ENCODE data around the gene STEAP1B.

STEAP1B gene

DNA sequence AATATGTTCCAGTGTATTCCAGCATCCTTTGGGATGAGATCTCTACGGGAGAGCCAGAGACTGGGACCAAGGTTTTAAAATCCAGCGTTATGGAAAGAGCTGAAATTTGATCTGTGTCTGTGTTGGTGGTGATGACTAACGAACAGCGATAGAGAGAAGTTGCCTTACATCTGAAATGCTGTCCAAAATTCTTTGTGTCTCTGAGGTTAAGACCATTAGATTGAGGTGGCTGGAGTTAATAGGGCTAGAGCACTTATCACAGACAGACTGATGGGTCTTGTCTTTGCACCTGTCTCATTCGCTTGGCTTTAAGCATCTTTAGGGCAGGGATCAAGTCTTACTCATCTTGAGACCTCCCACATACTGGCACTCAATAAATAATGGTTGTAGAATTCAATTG, 102.0 kb downstream of the STEAP1B start:
- no peak for DNase-seq

DNA sequence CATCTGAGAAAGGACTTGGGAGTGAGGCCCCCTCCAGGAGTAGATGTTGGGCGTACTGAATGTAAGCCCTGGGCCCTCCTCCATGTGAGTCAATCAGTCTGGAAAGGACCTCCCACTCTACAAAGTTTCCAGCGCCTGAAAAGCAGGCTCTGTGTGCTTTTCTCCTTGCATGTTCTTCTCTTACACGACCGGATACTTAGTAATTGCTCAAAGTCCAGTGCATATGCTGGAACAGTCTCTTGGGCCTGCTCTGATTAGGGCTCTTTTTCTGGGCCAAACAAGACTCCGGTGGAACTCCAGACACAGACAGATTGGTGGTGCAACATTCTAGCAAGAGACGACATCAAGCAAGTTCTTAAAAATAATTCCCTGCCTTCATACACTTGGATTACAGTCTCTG, 104.8 kb downstream of the STEAP1B start:
- no peak for DNase-seq

DNA sequence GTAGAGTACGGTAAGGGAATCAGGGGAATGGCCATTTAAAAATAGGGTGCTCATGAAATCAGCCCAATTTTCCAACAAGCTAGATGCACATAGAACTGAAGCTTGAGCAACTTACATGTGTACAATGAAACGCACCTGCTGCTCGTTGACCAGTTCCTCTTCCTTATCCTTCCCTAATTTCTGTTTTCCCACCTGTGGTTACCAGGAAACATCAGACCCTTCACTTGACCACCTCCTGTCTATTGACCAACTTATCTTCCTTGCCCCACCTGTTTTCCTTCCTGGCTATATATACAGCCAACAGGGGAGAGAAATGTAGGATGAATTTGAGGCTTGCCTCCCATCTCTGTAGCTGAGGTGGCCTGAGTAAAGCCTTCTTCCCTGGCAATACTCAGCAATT, 105.2 kb downstream of the STEAP1B start:
- no peak for DNase-seq

DNA sequence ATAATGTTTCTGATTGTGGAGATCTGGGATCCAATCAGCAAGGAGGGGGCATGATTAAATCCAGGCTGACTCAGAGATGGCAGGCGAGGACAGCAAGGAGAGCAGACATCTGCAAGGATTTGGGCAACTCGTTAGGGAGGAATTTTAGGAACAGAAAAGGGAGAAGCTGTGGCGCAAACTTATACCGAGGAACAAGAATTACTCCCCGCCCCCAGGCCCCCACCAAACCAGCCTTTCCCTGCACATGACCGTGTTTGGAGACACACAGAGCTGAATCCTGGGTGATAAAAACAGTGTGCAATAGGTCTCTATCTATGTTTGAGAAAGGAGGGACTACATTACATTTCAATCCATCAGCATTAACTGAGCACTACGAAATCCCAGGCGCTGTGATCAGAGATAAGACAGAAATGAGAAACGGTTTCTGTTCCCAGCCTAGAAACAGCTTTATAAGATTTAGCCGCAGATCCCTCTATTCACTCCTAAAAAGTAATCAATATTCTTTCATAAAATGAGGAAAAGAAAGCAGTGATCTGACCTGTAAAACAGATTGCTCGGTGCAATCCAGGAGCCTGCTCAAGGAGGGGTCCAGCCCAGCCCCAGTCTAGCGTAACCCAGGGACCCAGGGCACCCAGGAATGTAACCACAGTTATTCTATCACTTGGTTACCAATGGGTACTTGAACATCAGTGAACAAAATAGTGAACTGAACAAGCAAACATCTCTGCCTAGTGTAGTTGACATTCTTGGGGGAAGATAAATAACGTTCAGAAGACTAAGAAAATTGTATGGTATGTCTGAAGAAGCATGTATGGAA, 105.9 kb downstream of the STEAP1B start:
- DNase-seq: no peak

DNA sequence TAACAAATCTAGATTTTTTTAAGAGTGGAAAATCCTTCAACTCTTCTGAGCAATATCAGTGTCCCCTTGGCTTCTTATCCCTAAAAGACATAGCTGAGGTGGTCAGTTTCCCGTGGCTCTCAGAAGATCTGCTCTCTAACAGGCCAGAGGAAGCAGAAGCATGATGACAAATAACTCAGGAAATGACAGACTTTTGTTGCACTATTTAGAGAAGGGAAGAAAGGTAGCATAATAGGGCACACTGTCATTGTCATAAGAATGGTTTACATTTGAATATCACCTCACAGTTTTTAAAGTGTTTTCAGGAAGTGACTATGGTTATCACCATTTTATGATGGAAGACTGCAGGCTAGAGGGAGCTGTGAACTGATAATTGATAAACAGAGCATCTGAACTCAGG, 109.5 kb downstream of the STEAP1B start:
- no peak for DNase-seq

DNA sequence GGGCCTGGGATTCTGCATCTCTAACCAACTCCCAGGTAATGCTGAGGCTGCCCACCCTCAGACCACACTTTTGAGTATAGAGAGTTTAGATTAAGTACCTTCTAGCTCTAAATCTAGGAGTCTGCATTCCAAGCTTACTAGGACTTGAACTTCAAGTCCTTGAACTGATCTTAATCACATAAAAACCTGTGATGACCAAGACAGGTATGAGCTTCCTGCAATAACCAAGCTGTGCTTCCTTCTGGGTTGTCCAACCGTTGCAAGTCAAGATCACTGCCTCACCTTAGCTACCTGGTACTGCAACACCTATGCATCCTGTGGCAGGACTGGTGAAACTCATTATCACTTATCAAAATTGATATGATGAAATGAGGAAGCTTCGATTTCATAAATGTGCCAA, 110.1 kb downstream of the STEAP1B start:
- no peak for DNase-seq

DNA sequence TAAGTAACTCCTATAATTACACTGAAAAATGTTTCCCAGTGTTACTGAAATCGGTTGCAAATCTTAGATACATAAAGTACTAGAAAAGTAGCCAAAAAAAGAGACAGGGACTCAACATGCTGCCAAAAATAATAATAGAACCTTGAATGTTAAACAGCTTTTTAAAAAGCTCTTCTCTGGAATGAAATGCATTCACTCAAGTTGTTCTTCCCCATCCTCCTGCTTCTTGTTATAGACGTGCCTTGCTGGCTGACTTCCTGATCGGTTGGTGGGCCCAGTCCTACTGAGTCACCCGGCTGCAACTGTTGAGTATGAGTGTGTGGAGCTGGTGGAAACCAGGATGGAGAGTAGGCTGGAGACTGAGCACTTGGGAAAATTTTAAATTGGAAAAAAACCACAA, 112.4 kb downstream of the STEAP1B start:
- no peak for DNase-seq

DNA sequence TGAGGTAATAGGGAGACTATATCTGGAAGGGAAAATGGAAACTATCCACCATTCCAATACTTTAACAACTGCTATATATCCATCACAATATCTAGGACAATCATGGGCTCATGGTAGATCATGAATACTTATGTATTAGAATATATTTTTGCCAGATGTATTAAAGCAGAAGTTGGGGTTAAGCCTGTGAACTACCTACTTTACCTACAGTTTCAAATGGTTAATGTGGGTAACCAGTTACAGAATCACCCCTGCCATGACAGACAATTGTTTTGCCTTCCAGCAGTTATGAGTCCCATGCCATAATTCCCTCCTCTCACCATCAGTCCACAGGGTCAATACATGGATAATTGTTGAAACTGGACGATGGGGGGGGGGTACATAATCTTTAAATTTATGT, 113.1 kb downstream of the STEAP1B start:
- DNase-seq: no peak

DNA sequence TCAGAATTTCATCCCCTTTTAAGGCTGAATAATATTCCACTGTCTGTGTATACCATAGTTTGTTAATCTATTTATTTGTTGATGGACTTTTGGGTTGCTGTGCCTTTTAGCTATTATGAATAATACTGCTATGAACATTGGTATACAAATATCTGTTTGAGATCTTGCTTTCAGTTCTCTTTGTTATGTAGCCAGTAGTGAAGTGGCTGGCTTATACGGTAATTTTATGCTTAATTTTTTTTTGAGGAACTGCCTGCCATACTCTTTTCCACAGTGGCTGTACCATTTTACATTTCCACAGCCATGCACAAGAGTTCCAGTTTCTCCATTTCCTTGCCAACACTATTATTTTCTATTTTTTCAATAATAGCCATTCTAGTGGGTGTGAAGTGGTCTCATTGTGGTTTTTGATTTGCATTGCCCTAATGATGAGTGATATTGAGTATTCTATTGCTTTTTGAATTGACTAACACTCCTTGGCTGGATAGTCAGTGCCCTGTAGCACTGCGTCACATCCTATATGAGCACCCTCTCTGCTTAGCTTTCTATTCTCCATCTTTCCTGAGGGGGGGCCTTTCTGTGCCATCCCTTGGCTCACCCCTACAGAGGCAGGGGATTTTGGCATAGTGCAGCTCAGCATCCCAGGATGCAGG, 113.7 kb downstream of the STEAP1B start:
- no peak for DNase-seq

DNA sequence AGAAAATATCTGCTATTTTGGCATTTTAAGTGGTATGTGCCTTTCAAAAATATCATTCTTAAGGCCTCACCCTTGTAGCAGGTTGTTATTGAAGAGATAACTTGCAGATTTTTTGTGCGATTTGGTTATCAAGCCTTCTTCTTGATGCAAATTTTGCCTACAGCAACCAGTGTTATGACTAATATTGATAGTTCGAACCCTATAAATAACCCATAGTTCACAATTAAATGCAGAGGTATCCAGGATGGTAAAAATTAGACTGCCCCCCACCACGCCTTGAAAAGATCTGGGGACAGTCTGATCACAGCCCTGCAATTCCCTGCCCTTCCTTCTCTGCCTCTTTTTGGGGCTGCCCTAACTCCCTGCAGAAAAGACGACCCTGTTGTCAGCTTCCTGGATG, 114.7 kb downstream of the STEAP1B start:
- DNase-seq: no peak

DNA sequence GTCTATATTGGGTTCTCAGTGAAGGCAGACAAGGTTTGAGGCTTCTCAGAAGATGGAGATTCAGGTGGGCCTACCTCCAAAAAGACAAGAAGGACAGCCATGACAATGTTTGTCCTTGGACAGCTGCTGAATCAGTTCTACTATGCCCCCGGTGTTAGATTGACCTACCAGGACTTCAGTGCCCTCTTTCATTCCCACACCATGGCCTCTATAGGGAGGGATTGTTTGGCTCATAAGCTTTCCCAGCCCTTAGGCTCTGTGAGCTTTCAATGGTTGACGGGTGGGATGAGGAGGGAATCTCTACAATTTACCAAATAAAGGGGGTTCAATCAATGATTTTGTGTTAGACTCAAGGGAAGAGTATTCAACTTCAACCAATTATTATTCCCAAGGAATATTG, 119.7 kb downstream of the STEAP1B start:
- DNase-seq: no peak

DNA sequence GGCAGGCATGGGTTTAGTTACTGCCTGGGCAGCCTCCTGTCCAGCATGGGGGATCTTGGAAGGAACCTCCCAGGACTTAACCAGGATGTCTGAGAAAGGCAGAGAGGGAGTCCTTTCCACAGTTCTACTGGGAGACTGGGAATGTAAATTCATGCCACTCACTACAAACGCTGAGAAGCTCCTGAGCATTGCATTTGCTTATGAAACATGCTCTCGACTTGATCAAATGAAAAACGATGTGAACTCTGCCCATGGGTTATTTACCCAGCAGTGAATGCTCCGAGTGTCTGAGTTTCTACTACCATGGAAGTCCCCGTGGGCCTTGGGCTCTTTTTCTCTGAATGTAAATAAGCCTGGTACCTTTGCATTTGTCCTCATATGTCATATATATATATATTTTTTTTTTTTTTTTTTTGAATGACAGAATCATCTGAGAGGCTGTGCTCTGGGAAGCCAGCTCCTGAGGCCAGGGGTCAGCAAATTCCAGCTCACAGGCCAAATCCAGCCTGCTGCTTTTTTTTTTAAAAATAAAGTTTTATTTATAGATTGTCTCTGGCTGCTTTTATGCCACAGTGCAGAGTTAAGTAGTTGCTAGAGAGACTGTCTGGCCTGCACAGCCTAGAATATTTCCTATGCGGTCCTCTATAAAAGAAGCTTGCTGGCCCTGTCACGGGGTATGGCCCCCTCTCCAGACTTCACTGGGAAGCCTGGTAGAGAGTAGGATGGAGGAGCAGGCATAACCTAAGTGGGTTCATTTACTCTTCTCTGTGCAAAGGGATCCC, 121.6 kb downstream of the STEAP1B start:
- no peak for DNase-seq

DNA sequence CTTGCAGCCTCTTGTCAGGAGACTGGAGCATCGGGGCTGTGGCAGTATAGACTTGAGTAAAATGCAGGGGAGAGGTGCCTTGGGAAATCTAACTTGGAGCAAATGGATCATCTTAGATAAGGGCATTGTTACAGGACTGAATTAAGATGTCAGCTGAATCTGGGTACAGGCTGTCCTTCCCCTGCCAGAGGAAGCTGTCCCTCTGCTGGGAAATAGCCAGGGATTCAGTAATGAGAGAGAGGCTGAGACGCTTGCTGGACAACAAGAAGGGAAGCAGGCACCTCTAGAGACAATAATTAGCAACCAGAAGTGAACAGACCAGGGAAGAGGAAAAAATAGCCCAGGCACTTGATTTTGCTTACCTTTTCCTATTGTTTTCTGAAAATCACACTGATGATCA, 122.3 kb downstream of the STEAP1B start:
- no peak for DNase-seq

DNA sequence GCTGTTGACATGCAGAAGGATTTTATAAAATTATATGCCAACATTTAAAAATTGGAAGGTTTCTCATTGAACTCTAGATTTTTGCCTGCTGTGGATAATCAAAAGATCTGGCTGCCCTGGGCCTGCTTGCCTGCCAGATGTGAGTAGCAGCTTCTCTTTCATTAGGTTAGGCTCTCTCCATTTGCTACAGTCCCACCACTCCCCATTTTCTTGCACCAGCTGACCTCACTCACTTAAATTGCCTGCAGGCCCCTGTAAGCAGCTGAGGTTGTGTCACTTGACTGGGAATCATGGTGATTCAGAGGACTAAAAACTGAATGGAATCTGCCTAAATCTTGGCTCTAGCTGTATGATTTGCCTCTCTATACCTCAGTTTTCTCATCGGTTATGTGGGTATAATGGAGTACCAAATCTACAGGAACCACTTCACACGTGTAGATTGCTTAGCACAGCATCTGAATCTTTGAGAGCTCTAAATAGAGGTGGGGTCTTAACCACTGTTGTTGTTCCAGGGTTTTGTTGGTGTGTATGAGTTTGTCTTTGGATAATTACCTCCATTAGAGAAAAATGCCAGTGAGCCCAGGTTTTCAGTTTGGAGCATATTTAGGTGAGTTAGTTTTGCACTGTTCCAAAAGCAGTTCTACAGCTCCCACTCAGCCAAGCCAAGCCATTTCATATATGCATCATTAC, 124.5 kb downstream of the STEAP1B start:
- no peak for DNase-seq

DNA sequence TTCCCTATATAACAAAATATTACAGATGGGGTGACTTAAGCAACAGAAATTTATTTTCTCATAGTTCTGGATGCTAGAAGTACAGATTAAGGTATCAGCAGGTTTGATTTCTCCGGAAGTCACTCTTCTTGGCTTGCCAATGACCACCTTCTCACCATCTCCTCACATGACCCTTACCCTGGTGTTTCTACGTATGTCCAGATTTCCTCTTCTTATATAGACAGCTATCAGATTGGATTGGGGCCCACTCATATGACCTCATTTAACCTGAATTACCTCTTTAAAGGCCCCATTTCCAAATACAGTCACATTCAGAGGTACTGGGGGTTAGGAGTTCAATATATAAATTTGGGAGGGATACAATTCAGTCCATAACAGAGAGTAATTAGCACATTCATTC, 126.1 kb downstream of the STEAP1B start:
- DNase-seq: no peak

DNA sequence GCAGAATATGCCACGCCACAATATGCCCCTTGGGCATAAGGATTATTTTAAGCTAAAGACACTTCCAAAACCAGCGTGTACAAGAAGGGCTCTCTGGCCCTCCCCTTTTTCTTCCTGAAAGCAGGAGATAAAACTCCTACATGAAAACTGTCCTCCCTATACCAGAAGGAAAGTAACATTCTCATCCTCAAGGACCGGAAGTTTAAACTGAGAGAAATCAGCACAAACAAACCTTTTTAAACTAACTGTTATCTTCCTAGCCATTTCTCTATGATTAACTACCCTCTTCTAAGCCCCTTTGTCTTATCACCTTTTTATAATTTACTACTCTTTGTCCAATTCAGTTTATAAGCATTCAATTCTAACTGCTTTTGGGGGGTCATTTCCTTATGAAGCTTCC, 126.6 kb downstream of the STEAP1B start:
- DNase-seq: no peak

DNA sequence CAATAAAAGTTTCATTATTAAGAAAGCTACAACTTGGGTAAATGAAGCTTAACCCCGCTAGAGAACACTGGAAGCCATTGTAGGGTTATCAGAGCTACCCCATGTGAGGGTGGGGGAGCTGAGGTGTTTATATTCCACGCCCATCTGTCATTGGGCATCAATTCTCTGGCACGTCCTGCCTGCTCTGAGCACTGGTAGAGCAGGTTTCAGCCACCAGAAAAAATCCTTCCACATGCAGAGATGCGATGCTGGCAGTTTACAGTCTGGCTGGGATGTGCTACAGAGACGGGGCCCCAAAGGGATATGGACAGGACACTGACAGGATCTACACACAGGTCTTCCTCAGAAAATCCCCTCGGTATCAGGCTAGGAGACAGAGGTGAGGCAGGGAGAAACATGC, 127.1 kb downstream of the STEAP1B start:
- DNase-seq: no peak

DNA sequence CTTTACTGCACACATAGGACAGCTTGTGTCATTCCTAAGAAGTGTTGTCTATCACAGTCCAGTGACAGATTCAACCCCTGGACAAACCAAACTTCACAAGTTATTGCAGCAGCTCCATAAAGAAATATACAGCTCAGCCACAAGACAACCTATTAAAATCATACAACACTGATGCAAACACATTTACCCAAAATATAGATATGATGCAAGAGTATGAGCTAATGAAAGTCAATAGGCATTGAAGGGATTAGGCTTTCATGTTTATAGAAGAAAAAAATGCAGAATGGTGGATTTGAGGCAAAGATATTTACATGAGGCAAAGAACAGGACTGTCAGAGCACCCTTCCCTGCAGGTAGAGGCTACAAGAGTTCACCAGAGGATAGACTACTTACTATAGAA, 128.1 kb downstream of the STEAP1B start:
- DNase-seq: no peak

Measured in NCI-H1417 treated with DMSO at 0.1 percent for 48 hours (cell line).